GM23338 (cell line): ENCODE measurements around the gene CTCFL. TPM values are rescaled to one million over a fixed set of nuclear protein-coding genes. Genes with fewer than 3 reads are reported as not detected.

Source experiments
- CREB1 ChIP-seq: fragments of 250-450 bp; sonication (Bioruptor Pico); IDR thresholded peaks from 2 replicates; pipeline ENCODE4 v1.5.0; 2020; ENCODE audit warnings: low read depth, mild to moderate bottlenecking, moderate library complexity
- ETS1 ChIP-seq: IDR thresholded peaks from 2 replicates; pipeline ENCODE4 v1.6.1; 2016; ENCODE audit warnings: antibody characterized with exemption
- EZH2 ChIP-seq: fragments of 200-600 bp; sonication (generic); IDR thresholded peaks from one replicate; pipeline ENCODE4 v1.8.0; 2017; ENCODE audit warnings: antibody characterized with exemption, mild to moderate bottlenecking, low read depth; ENCODE audit not compliant: unreplicated experiment
- EZH2phosphoT487 ChIP-seq: fragments of 200-600 bp; sonication (generic); IDR thresholded peaks from one replicate; pipeline ENCODE4 v1.8.1; 2018; ENCODE audit warnings: antibody characterized with exemption; ENCODE audit not compliant: unreplicated experiment
- POLR2AphosphoS5 ChIP-seq: IDR thresholded peaks from 2 replicates; pipeline ENCODE4 v1.6.1; 2016; ENCODE audit warnings: antibody characterized with exemption, low read depth
- ZNF114 ChIP-seq: fragments of 250-450 bp; sonication (Bioruptor Pico); IDR thresholded peaks from 2 replicates; pipeline ENCODE4 v1.5.0; 2020; ENCODE audit warnings: mild to moderate bottlenecking, moderate library complexity
- ZNF331 ChIP-seq: fragments of 250-450 bp; sonication (Bioruptor Pico); IDR thresholded peaks from 2 replicates; pipeline ENCODE4 v1.5.0; 2020; ENCODE audit warnings: low read depth, mild to moderate bottlenecking, moderate library complexity
- polyA plus RNA-seq: library from polyadenylated mRNA; unstranded; fragments of >200 nt; fragmentation: Nextera tagmentation; extraction: Ambion mirVana; gene quantifications from 2 replicates; pipeline ENCODE4 v1.2.1, GENCODE V29; 2016
- total RNA-seq: library from RNA; depleted of rRNA; stranded (reverse); fragments of >200 nt; shearing (Covaris generic); gene quantifications from 2 replicates; pipeline ENCODE4 v1.2.3, GENCODE V29; 2014
- TF ChIP-seq, protein P1 (sequence below): fragments of 250-450 bp; sonication (Bioruptor Pico); IDR thresholded peaks from 2 replicates; pipeline ENCODE4 v1.5.0; 2020; ENCODE audit warnings: mild to moderate bottlenecking, moderate library complexity

Gene CTCFL
- total and polyA plus RNA-seq, 2 experiments from 2014 or later: 0.55 to 1.4 TPM

GRCh38 chr20:57537822-57538221 is 12.9 kb upstream of the CTCFL start (continued):
- TF ChIP-seq, protein P1, sequence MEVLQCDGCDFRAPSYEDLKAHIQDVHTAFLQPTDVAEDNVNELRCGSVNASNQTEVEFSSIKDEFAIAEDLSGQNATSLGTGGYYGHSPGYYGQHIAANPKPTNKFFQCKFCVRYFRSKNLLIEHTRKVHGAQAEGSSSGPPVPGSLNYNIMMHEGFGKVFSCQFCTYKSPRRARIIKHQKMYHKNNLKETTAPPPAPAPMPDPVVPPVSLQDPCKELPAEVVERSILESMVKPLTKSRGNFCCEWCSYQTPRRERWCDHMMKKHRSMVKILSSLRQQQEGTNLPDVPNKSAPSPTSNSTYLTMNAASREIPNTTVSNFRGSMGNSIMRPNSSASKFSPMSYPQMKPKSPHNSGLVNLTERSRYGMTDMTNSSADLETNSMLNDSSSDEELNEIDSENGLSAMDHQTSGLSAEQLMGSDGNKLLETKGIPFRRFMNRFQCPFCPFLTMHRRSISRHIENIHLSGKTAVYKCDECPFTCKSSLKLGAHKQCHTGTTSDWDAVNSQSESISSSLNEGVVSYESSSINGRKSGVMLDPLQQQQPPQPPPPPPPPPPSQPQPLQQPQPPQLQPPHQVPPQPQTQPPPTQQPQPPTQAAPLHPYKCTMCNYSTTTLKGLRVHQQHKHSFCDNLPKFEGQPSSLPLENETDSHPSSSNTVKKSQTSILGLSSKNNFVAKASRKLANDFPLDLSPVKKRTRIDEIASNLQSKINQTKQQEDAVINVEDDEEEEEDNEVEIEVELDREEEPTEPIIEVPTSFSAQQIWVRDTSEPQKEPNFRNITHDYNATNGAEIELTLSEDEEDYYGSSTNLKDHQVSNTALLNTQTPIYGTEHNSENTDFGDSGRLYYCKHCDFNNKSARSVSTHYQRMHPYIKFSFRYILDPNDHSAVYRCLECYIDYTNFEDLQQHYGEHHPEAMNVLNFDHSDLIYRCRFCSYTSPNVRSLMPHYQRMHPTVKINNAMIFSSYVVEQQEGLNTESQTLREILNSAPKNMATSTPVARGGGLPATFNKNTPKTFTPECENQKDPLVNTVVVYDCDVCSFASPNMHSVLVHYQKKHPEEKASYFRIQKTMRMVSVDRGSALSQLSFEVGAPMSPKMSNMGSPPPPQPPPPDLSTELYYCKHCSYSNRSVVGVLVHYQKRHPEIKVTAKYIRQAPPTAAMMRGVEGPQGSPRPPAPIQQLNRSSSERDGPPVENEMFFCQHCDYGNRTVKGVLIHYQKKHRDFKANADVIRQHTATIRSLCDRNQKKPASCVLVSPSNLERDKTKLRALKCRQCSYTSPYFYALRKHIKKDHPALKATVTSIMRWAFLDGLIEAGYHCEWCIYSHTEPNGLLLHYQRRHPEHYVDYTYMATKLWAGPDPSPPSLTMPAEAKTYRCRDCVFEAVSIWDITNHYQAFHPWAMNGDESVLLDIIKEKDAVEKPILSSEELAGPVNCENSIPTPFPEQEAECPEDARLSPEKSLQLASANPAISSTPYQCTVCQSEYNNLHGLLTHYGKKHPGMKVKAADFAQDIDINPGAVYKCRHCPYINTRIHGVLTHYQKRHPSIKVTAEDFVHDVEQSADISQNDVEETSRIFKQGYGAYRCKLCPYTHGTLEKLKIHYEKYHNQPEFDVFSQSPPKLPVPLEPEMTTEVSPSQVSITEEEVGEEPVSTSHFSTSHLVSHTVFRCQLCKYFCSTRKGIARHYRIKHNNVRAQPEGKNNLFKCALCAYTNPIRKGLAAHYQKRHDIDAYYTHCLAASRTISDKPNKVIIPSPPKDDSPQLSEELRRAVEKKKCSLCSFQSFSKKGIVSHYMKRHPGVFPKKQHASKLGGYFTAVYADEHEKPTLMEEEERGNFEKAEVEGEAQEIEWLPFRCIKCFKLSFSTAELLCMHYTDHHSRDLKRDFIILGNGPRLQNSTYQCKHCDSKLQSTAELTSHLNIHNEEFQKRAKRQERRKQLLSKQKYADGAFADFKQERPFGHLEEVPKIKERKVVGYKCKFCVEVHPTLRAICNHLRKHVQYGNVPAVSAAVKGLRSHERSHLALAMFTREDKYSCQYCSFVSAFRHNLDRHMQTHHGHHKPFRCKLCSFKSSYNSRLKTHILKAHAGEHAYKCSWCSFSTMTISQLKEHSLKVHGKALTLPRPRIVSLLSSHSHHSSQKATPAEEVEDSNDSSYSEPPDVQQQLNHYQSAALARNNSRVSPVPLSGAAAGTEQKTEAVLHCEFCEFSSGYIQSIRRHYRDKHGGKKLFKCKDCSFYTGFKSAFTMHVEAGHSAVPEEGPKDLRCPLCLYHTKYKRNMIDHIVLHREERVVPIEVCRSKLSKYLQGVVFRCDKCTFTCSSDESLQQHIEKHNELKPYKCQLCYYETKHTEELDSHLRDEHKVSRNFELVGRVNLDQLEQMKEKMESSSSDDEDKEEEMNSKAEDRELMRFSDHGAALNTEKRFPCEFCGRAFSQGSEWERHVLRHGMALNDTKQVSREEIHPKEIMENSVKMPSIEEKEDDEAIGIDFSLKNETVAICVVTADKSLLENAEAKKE: no peak
- TF ChIP-seq EZH2phosphoT487: no peak
- no peak for TF ChIP-seq EZH2
- TF ChIP-seq ETS1: no peak
- TF ChIP-seq POLR2AphosphoS5: no peak
- no peak for TF ChIP-seq CREB1 (CRISPR knock-in tag)
- no peak for TF ChIP-seq ZNF114
- TF ChIP-seq ZNF331: no peak
